HUES48 (cell line): ENCODE data around the gene ZC3HAV1L.

Experiments
- H3K27ac ChIP-seq: one replicate; pipeline ENCODE4 v1.7.0; 2013; ENCODE audit warnings: low read depth, low read length, inconsistent platforms
- H3K27me3 ChIP-seq: 2 replicates; pipeline ENCODE4 v1.6.1; 2013; ENCODE audit warnings: mild to moderate bottlenecking, low read length; ENCODE audit not compliant: control insufficient read depth, insufficient read depth
- H3K36me3 ChIP-seq: 2 replicates; pipeline ENCODE4 v1.6.1; 2013; ENCODE audit warnings: low read length; ENCODE audit not compliant: control insufficient read depth, insufficient read depth
- H3K4me1 ChIP-seq: 2 replicates; pipeline ENCODE4 v1.6.1; 2013; ENCODE audit warnings: mild to moderate bottlenecking, low read length; ENCODE audit not compliant: control insufficient read depth, insufficient read depth
- H3K4me3 ChIP-seq: 2 replicates; pipeline ENCODE4 v1.5.1; 2013; ENCODE audit warnings: mild to moderate bottlenecking, low read depth, low read length
- H3K9ac ChIP-seq: 2 replicates; pipeline ENCODE4 v1.6.1; 2013; ENCODE audit warnings: mild to moderate bottlenecking, low read depth, low read length, moderate library complexity
- H3K9me3 ChIP-seq: 2 replicates; pipeline ENCODE4 v1.6.1; 2013; ENCODE audit warnings: low read length; ENCODE audit not compliant: control insufficient read depth, insufficient read depth

Gene ZC3HAV1L

DNA sequence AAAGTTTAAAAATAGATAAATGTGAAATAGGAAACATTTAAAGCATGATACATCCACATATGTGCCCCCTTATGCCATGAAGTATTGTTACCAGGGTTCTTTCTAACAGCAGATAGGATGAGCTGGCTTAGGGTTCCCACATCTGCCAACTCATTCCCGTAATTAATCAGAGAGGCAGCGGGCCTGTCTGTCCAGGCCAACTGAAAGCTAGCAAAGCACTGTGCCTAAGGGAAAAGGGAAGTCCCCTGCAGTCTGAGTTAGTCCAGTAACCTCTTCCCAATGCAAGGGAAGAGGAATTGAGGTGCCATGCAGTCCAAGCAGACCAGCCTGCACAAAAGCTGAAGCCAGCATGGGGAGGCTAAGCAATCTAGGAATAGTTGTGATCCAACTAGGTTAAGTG is 18.3 kb upstream of the ZC3HAV1L start:
- H3K36me3 ChIP-seq = peaks cover 46% of the 10 kb centered on the region
- H3K9me3 ChIP-seq = no peaks in the 10 kb centered on the region
- no peak overlapping the region for H3K27ac ChIP-seq
- no peak overlapping the region for H3K9ac ChIP-seq
- no peaks in the 10 kb centered on the region for H3K27me3 ChIP-seq
- H3K4me3 ChIP-seq = no peak overlapping the region
- H3K4me1 ChIP-seq = no peaks in the 10 kb centered on the region

DNA sequence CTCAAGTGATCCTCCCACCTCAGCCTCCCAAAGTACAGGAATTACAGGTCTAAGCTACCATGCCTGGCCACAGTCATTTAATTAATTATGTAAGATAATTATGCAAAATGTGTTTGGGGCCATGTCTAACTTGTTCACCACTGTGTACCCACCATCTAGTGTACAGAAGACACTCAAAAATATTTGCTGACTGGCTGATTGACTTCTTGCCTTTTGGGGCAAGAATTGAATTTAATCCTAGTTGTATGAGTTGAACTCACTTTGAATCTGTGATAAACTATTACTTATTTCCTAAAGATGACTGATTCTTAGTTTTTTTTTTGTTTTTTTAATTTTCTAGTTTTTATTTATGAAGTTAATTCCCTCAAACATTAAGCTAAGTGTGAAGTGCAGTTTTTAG is 15.8 kb upstream of the ZC3HAV1L start:
- Histone ChIP-seq H3K27ac (no peak overlapping the region), H3K9me3 (no peaks in the 10 kb centered on the region), H3K36me3 (peaks cover 51% of the 10 kb centered on the region), H3K9ac (no peak overlapping the region), H3K4me3 (no peak overlapping the region), H3K4me1 (0 out of 2 replicates have a peak, but pooled peaks cover under 1% of the 10 kb centered on the region), H3K27me3 (no peaks in the 10 kb centered on the region)

- Histone ChIP-seq H3K27me3 (no peaks in the 10 kb centered on the region), H3K4me1 (peaks cover 9% of the 10 kb centered on the region; the same call in 1 of the 2 replicates), H3K9ac (no peak overlapping the region), H3K36me3 (peaks cover 65% of the 10 kb centered on the region), H3K4me3 (no peak overlapping the region), H3K27ac (no peak overlapping the region), H3K9me3 (no peaks in the 10 kb centered on the region)
Observed at GRCh38 chr7:139049936-139050335, 14.1 kb upstream of the ZC3HAV1L start.

- no peak overlapping the region for H3K27ac ChIP-seq
- no peaks in the 10 kb centered on the region for H3K9me3 ChIP-seq
- H3K27me3 ChIP-seq = no peaks in the 10 kb centered on the region
- peaks cover 57% of the 10 kb centered on the region for H3K36me3 ChIP-seq
- H3K9ac ChIP-seq = no peak overlapping the region
- peaks cover 9% of the 10 kb centered on the region; the same call in 1 of the 2 replicates for H3K4me1 ChIP-seq
- H3K4me3 ChIP-seq = no peak overlapping the region
Observed at GRCh38 chr7:139049111-139049510, 13.3 kb upstream of the ZC3HAV1L start.

DNA sequence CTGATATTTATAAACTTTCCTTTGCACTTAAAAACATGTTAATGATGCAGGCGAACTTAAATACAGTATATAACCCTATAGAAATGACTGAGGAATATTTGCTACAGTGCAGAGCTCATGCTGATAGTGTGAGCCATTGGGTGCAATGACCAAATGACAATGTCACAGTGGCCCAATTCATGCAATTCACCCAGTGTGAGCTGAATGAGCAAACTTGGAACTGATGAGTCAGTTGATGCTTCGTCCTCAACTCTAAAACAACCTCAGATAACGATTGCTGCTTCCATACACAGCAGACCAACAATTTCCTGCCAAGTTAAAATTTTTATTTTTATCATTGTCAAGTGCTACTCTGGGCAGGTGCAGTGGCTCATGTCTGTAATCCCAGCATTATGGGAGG is 12.1 kb upstream of the ZC3HAV1L start:
- Histone ChIP-seq H3K4me1 (peaks cover 9% of the 10 kb centered on the region; the same call in 1 of the 2 replicates), H3K36me3 (peaks cover 45% of the 10 kb centered on the region), H3K9ac (no peak overlapping the region), H3K27me3 (no peaks in the 10 kb centered on the region), H3K4me3 (no peak overlapping the region), H3K27ac (no peak overlapping the region), H3K9me3 (no peaks in the 10 kb centered on the region)

DNA sequence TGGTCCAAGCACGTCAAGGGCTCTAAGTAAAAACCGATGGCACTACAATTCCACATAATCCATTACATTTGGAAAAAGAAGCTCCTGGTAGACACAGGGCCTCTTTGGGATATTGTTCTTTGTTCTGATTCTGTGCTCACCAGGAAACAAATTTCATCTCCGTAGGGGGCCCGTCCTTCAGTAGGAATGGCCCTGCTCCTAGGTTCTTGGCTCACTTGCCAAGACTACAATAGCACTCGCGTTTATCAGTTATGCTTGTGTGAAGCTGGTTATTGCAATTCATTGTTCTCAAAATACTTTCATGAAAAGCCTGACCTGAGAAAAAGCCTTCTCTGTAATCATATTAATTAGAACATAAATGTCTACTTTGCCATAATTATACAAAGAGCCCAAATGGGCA is 10.3 kb upstream of the ZC3HAV1L start:
- H3K9me3 ChIP-seq = no peaks in the 10 kb centered on the region
- H3K27ac ChIP-seq = no peak overlapping the region
- H3K9ac ChIP-seq = no peak overlapping the region
- H3K4me3 ChIP-seq = no peak overlapping the region
- peaks cover 9% of the 10 kb centered on the region; the same call in 1 of the 2 replicates for H3K4me1 ChIP-seq
- no peaks in the 10 kb centered on the region for H3K27me3 ChIP-seq
- H3K36me3 ChIP-seq = peaks cover 36% of the 10 kb centered on the region

- Histone ChIP-seq H3K27me3 (no peaks in the 10 kb centered on the region), H3K4me1 (peaks cover 9% of the 10 kb centered on the region; the same call in 1 of the 2 replicates), H3K9ac (no peak overlapping the region), H3K36me3 (peaks cover 33% of the 10 kb centered on the region), H3K9me3 (no peaks in the 10 kb centered on the region), H3K27ac (no peak overlapping the region), H3K4me3 (no peak overlapping the region)
Observed at GRCh38 chr7:139044813-139045794, 9.3 kb upstream of the ZC3HAV1L start.

GRCh38 chr7:139043823-139044812 is 8.3 kb upstream of the ZC3HAV1L start:
- Histone ChIP-seq H3K9ac (no peak overlapping the region), H3K4me1 (peaks cover 9% of the 10 kb centered on the region; the same call in 1 of the 2 replicates), H3K4me3 (no peak overlapping the region), H3K9me3 (no peaks in the 10 kb centered on the region), H3K27me3 (no peaks in the 10 kb centered on the region), H3K36me3 (peaks cover 24% of the 10 kb centered on the region), H3K27ac (no peak overlapping the region)

GRCh38 chr7:139041378-139042085 is 5.7 kb upstream of the ZC3HAV1L start:
- H3K36me3 ChIP-seq = peaks cover 14% of the 10 kb centered on the region; the same call in 1 of the 2 replicates
- peaks cover 4% of the 10 kb centered on the region; the same call in 1 of the 2 replicates for H3K27me3 ChIP-seq
- H3K27ac ChIP-seq = no peak overlapping the region
- no peak overlapping the region for H3K4me3 ChIP-seq
- H3K9ac ChIP-seq = no peak overlapping the region
- peaks cover 19% of the 10 kb centered on the region for H3K4me1 ChIP-seq
- no peaks in the 10 kb centered on the region for H3K9me3 ChIP-seq

DNA sequence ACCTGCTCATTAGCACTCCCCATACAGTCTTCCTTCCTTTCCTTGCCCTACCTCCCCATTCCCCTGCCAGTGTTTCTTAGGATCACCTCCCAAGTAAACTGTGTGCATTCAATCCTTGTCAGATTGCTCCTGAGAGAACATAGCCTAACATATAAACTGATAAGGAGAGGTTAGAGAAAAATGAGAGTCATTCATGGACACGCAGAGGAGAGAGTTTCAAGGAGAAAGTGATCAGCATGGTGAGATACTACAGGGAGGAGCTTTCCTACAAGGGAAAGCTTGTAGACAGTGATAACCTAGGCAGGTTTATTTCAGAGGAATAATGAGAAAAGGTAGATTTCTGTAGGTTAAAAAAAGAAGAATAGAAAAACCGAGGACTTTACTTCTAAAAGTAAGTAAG is 2.8 kb upstream of the ZC3HAV1L start:
- Histone ChIP-seq H3K27ac (no peak overlapping the region), H3K9me3 (no peaks in the 10 kb centered on the region), H3K4me1 (peaks cover 12% of the 10 kb centered on the region), H3K36me3 (peaks cover 4% of the 10 kb centered on the region; the same call in 1 of the 2 replicates), H3K27me3 (peaks cover 8% of the 10 kb centered on the region; the same call in 1 of the 2 replicates), H3K4me3 (no peak overlapping the region), H3K9ac (no peak overlapping the region)
